OCI-LY7 (cell line): Measurements from ENCODE around the gene RBBP8NL. TPM values are rescaled to one million over a fixed set of nuclear protein-coding genes. Genes with fewer than 3 reads are reported as not detected.

Experiments used
- BruUV-seq: library from RNA; stranded (reverse); fragments of 400-500 nt; replicated peaks from 2 replicates; lab custom pipeline; 2021; lab: Mats Ljungman, UMichigan
- CTCF ChIA-PET: fragments of 300-600 bp; sonication (Branson Sonifier 250); formaldehyde crosslinking; loops from one replicate; lab custom pipeline; 2022; ENCODE audit warnings: antibody characterized with exemption; ENCODE audit not compliant: unreplicated experiment; lab: Charles Lee
- POLR2A ChIA-PET: fragments of 300-600 bp; sonication (Branson Sonifier 250); formaldehyde crosslinking; loops from one replicate; lab custom pipeline; 2022; ENCODE audit warnings: antibody characterized with exemption; lab: Charles Lee
- DNase-seq: peaks from one replicate; pipeline ENCODE4 v3.0.0-alpha.2; 2015; ENCODE audit warnings: low spot score
- H2AFZ ChIP-seq: fragments of 200-600 bp; sonication (generic), shearing (Covaris generic); 2 replicates; pipeline ENCODE4 v1.6.1; 2014; ENCODE audit warnings: mild to moderate bottlenecking, antibody characterized with exemption, low read length, moderate library complexity
- H3K27ac ChIP-seq: fragments of 200-600 bp; sonication (generic); 2 replicates; pipeline ENCODE4 v1.5.1; 2014; ENCODE audit warnings: mixed run types, low read depth, mild to moderate bottlenecking, moderate library complexity, low read length, inconsistent platforms; ENCODE audit not compliant: poor library complexity, severe bottlenecking
- H3K36me3 ChIP-seq: fragments of 200-600 bp; sonication (generic); 2 replicates; pipeline ENCODE4 v1.6.1; 2014; ENCODE audit warnings: mild to moderate bottlenecking, antibody characterized with exemption, low read length, moderate library complexity, mixed read lengths; ENCODE audit not compliant: insufficient read depth
- H3K4me1 ChIP-seq: fragments of 200-600 bp; sonication (generic); 2 replicates; pipeline ENCODE4 v1.5.1; 2014; ENCODE audit warnings: mild to moderate bottlenecking, low read length; ENCODE audit not compliant: insufficient read depth, poor library complexity, severe bottlenecking
- H3K4me2 ChIP-seq: fragments of 200-600 bp; sonication (generic); 2 replicates; pipeline ENCODE4 v1.6.1; 2014; ENCODE audit warnings: mild to moderate bottlenecking, low read length
- H3K4me3 ChIP-seq: fragments of 200-600 bp; sonication (generic); 2 replicates; pipeline ENCODE4 v1.5.1; 2014; ENCODE audit warnings: mild to moderate bottlenecking, low read depth, low read length; ENCODE audit not compliant: poor library complexity, severe bottlenecking
- H3K79me2 ChIP-seq: fragments of 200-600 bp; sonication (generic); 2 replicates; pipeline ENCODE4 v1.6.1; 2016; ENCODE audit warnings: low read depth, mild to moderate bottlenecking, low read length, moderate library complexity, mixed read lengths; ENCODE audit not compliant: insufficient read depth
- H3K9me2 ChIP-seq: fragments of 200-600 bp; sonication (generic); 2 replicates; pipeline ENCODE4 v1.6.1; 2016; ENCODE audit warnings: mild to moderate bottlenecking, low read length, mixed read lengths; ENCODE audit not compliant: insufficient read depth
- H3K9me3 ChIP-seq: fragments of 200-600 bp; sonication (generic); 2 replicates; pipeline ENCODE4 v1.6.1; 2014; ENCODE audit warnings: mild to moderate bottlenecking, mixed run types, low read length, mixed read lengths
- H4K20me1 ChIP-seq: fragments of 200-600 bp; sonication (generic); 2 replicates; pipeline ENCODE4 v1.6.1; 2014; ENCODE audit warnings: mild to moderate bottlenecking, antibody characterized with exemption, low read length, moderate library complexity, mixed read lengths; ENCODE audit not compliant: insufficient read depth
- EZH2phosphoT487 ChIP-seq: fragments of 200-600 bp; sonication (generic); IDR thresholded peaks from 2 replicates; pipeline ENCODE4 v1.6.1; 2018; ENCODE audit warnings: low read depth, borderline replicate concordance, mild to moderate bottlenecking, mixed run types, antibody characterized with exemption, low read length, moderate library complexity, mixed read lengths
- intact Hi-C: fragments of 100-400 bp; cut with micrococcal nuclease; formaldehyde crosslinking; loops from one replicate; pipeline ENCODE4 v1.10.0; 2022; ENCODE audit not compliant: unreplicated experiment
- total RNA-seq, 2 experiments: library from RNA; depleted of rRNA in 1 of 2; stranded (reverse); fragments of >200 nt in 1 of 2; shearing (Covaris generic) in 1 of 2; gene quantifications; 2 replicates each; pipeline ENCODE4 v1.2.3, GENCODE V29; 2014 to 2022
- TF ChIP-seq, protein P1 (sequence below): fragments of 200-600 bp; sonication (generic); conservative IDR thresholded peaks from 2 replicates; pipeline ENCODE4 v1.5.1; 2014; ENCODE audit warnings: mild to moderate bottlenecking, antibody characterized with exemption, low read length, moderate library complexity, mixed read lengths

Gene RBBP8NL
- total RNA-seq, 2 experiments from 2014 or later, result not detected

DNA sequence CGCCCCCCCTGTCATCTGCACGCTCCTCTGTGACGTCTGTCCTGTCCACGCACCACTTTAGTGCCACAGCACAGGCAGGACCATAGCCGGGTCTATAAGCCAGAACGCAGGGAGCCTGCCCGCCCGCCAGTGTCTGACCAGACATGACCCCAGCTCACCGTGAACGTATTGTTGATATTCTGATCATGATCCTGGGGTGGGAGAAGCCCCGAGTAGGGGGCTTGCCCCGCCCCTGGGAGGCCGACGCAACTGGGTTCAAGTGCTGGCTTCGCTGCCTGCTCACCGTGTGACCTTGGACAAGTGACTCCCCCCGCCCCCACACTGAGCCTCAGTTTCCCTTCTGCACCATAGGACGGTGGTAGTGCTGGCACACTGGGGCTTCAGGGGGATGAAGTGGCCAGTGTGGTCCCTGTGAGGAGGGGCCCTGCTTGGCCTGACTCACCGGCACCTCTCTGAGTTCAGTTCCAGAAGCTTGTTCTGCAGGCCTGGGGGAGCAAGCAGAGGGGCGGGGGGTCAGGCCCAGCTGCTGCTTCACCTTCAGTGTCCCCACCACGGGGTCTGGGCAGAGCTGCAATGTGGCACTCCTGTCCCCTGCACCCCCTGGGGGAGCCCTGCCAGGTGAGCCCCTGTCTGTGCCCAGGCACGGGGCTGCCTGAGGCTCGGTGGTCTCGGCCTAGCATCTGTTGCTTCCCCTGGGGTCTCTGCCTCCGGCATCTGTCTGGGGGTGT is 9.2 kb downstream of the RBBP8NL start:
- H4K20me1 ChIP-seq, result no peaks in the 10 kb centered on the region
- CTCF ChIA-PET, result interaction anchor here (0.6 kb wide), 1 partner anchor 1110 kb away, joined by 5 read pairs; no protein-coding TSS in a partner anchor
- BruUV-seq, result no TSS peak
- H3K9me2 ChIP-seq, result no peaks in the 10 kb centered on the region
- no peaks in the 10 kb centered on the region for H3K36me3 ChIP-seq
- H2AFZ ChIP-seq, result no peak overlapping the region
- no peak overlapping the region for H3K4me3 ChIP-seq
- no peak overlapping the region for H3K4me2 ChIP-seq
- no peak for DNase-seq
- intact Hi-C loops, result no loop called here
- no peak overlapping the region for H3K27ac ChIP-seq
- H3K4me1 ChIP-seq, result no peaks in the 10 kb centered on the region
- POLR2A ChIA-PET, result no interaction called here
- H3K9me3 ChIP-seq, result no peaks in the 10 kb centered on the region
- no peaks in the 10 kb centered on the region for H3K79me2 ChIP-seq
- TF ChIP-seq EZH2phosphoT487, result no peak
- TF ChIP-seq, protein P1, sequence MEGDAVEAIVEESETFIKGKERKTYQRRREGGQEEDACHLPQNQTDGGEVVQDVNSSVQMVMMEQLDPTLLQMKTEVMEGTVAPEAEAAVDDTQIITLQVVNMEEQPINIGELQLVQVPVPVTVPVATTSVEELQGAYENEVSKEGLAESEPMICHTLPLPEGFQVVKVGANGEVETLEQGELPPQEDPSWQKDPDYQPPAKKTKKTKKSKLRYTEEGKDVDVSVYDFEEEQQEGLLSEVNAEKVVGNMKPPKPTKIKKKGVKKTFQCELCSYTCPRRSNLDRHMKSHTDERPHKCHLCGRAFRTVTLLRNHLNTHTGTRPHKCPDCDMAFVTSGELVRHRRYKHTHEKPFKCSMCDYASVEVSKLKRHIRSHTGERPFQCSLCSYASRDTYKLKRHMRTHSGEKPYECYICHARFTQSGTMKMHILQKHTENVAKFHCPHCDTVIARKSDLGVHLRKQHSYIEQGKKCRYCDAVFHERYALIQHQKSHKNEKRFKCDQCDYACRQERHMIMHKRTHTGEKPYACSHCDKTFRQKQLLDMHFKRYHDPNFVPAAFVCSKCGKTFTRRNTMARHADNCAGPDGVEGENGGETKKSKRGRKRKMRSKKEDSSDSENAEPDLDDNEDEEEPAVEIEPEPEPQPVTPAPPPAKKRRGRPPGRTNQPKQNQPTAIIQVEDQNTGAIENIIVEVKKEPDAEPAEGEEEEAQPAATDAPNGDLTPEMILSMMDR, result no peak

DNA sequence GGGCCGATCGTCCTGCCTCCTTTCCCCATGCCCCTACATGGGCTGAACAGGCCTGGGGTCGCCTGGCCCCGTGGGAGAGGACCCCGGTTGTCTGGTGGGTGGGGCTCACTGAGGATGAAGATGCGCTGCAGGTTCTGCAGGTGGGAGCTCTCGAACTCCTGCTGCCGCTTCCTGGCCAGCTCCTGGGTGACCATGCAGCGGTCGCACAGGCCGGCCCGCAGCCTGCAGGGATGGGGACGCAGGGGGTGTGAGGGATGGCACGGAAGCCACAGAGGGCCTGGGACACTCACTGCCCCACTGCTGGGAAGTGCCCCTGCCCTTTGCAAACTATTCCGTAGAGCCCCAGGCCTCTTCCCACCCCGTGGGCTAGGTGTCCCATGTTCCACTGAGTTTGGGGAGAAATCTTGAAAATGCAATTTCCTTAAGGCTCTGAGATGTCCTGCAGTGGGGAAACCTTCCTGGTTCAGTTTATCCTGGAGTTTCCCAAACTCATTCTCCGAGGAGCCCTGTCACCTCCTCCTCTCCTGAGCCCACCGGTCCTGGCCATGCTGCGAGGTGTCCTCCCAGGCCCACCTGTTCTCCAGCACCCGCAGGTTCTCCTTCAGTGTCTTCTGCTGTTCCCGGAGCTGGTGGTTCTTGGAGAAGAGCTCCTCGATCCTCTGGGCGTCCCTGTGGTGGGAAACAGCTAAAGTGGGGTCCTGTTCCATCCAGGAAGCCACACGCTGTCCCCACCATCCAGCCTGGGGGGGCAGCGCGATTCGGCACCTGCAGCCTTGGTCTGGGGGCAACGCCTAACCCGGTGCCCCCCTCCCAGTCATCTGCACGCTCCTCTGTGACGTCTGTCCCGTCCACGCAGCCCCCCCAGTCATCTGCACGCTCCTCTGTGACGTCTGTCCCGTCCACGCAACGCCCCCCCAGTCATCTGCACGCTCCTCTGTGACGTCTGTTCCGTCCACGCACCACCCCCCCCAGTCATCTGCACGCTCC is 10.4 kb downstream of the RBBP8NL start:
- BruUV-seq, result no TSS peak
- no peak overlapping the region for H3K27ac ChIP-seq

More for the DNA sequence above, 10.4 kb downstream of the RBBP8NL start:
- DNase-seq, result no peak
- Histone ChIP-seq H3K79me2 (no peaks in the 10 kb centered on the region), H3K4me2 (no peak overlapping the region), H3K4me1 (no peaks in the 10 kb centered on the region), H3K9me3 (no peaks in the 10 kb centered on the region), H2AFZ (no peak overlapping the region), H3K4me3 (no peak overlapping the region), H3K36me3 (no peaks in the 10 kb centered on the region), H3K9me2 (no peaks in the 10 kb centered on the region), H4K20me1 (no peaks in the 10 kb centered on the region)
- CTCF ChIA-PET, result no interaction called here
- intact Hi-C loops, result no loop called here
- POLR2A ChIA-PET, result no interaction called here
- TF ChIP-seq, protein P1, result no peak
- no peak for TF ChIP-seq EZH2phosphoT487
